ENCODE data around the gene SLC49A3.
"Not testable (repeated sequence)": the region's sequence is repeated elsewhere in the genome, so short reads cannot be mapped to it uniquely, and the experiment has no call there.

Gene SLC49A3

DNA sequence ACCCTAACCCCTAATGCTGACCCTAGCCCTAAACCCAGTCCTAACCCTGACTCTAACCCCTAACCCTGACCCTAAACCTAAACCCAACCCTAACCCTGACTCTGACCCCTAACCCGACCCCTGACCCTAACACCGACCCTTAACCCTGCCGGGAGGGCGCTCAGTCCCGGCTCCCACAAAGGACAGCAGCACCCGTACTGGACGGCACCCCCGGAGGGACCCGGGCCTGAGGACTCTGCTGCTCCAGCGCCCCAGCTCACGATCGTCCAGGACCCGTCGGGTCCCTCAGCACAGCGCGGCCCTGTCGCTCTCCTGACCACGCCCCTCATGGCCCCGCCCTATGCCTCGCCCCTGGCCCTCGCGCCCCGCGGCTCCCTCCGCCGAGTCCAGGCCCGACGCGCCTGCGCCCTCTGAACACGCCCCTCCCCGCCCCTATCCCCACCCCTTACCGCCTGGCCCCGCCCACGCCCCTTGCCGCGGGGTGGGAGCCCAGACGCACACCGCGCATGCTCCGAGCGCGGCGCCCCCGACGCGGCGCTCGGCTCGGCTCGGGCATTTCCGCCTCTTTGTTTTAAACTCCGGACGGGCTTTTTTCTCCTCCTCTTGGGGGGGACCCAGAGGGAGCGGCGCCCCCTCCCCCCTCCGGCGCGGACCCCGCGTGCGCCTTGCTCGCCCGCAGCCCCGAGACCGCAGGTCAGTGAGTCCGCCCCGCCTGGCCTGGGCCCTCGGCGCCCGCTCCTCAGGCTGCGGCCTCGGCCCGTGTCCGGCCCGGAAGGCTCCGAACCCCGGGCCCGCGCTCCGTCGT lies 16.5 kb upstream of the SLC49A3 start, which contains the start of gene PCGF3:
Gene PCGF3 (plus strand): TSS at position 555 of the 805 bp plus-strand sequence. CDS start 27,849 bp downstream, outside the sequence.
- in situ Hi-C loops (cut with HindIII; ENCODE audit: low pct_unique_long_range_greater_than_20kb, low sequenced_read_pairs), result no loop called here
- no peak for TF ChIP-seq JUND (IDR thresholded peaks at IDR 0.05; ENCODE audit: low read depth)
- DNase-seq (ENCODE audit: low read depth in 1 of 2, low spot score in 1 of 2), result peak; percentile 96 to 97

GRCh38 chr4:704971-705277 lies 16.0 kb upstream of the SLC49A3 start:
- in situ Hi-C loops (cut with HindIII; ENCODE audit: low pct_unique_long_range_greater_than_20kb, low sequenced_read_pairs), result no loop called here
- no peak for TF ChIP-seq JUND (IDR thresholded peaks at IDR 0.05; ENCODE audit: low read depth)
- DNase-seq (ENCODE audit: low read depth in 1 of 2, low spot score in 1 of 2), result no peak

- no peak for TF ChIP-seq JUND (IDR thresholded peaks at IDR 0.05; ENCODE audit: low read depth)
- no peak for DNase-seq (ENCODE audit: low read depth in 1 of 2, low spot score in 1 of 2)
Observed at GRCh38 chr4:704198-704891, 15.4 kb upstream of the SLC49A3 start.

GRCh38 chr4:703336-704197 lies 14.6 kb upstream of the SLC49A3 start:
- no peak for DNase-seq (ENCODE audit: low read depth in 1 of 2, low spot score in 1 of 2)
- in situ Hi-C loops (cut with HindIII; ENCODE audit: low pct_unique_long_range_greater_than_20kb, low sequenced_read_pairs), result no loop called here
- TF ChIP-seq JUND (IDR thresholded peaks at IDR 0.05; ENCODE audit: low read depth), result no peak

More at GRCh38 chr4:704198-704891, 15.4 kb upstream of the SLC49A3 start:
- in situ Hi-C loops (cut with HindIII; ENCODE audit: low pct_unique_long_range_greater_than_20kb, low sequenced_read_pairs), result no loop called here

DNA sequence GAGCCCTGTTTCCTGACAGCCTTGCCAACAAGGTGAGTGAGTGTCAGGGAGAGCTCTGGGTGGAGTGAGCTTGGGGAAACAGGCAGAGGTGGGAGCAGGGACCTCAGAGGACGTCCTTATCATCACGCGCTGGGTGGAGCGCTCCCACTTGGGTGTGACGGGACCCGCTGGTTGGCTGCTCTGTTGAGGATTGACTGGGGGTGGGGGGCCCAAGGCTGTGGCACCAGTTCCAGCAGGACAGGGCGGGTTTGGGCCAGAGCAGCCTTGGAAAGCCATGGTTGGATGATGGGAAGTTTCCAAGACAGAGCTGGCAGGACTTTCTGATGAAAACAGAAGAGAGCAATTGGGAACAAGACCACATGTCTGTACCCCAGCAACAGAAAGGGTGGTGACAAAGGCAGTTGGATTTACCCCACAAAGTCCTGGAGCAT lies 13.7 kb upstream of the SLC49A3 start:
- DNase-seq (ENCODE audit: low read depth in 1 of 2, low spot score in 1 of 2), result no peak
- in situ Hi-C loops (cut with HindIII; ENCODE audit: low pct_unique_long_range_greater_than_20kb, low sequenced_read_pairs), result no loop called here
- TF ChIP-seq JUND (IDR thresholded peaks at IDR 0.05; ENCODE audit: low read depth), result no peak

DNA sequence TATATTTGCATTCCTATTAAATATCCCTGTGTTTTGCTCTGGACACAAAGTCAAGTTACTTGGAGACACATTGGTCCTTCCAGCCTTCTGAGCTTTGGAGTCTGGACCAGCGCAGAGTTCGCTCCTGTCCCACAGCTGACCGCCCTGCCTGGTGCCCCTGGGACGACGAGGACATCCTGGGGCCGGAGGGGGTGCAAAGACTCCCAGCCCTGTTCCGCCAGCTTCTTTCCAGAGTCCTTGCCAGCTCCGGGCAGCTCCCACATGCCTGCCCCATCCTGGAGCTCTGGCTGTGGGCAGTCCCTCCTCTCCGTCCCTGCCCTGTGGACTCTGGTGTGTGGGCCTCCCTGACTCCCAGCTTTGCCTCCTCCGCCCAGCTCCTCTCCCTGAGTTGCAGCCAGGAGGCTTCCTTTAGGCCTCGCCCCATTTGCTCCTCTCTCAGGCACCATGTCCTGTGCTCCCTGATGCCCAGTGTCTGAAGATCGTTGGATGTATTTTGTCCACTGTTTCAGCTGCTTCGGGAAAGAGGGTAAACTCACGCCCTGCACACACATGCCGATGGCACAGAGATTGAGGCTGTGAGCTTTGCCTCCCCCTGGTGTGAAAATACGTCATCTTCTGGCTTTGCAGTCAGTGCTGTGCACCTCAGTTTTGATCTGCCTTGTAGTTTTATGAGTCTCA lies 11.8 kb upstream of the SLC49A3 start:
- in situ Hi-C loops (cut with HindIII; ENCODE audit: low pct_unique_long_range_greater_than_20kb, low sequenced_read_pairs), result no loop called here
- TF ChIP-seq JUND (IDR thresholded peaks at IDR 0.05; ENCODE audit: low read depth), result no peak
- DNase-seq (ENCODE audit: low read depth in 1 of 2, low spot score in 1 of 2), result peak in 1 of 2 experiments; percentile 62

- DNase-seq (ENCODE audit: low read depth in 1 of 2, low spot score in 1 of 2), result no peak
- no peak for TF ChIP-seq JUND (IDR thresholded peaks at IDR 0.05; ENCODE audit: low read depth)
- in situ Hi-C loops (cut with HindIII; ENCODE audit: low pct_unique_long_range_greater_than_20kb, low sequenced_read_pairs), result no loop called here
Observed at GRCh38 chr4:699816-700580, 11.0 kb upstream of the SLC49A3 start.

GRCh38 chr4:694341-694940 lies 5.5 kb upstream of the SLC49A3 start:
- in situ Hi-C loops (cut with HindIII; ENCODE audit: low pct_unique_long_range_greater_than_20kb, low sequenced_read_pairs), result not testable (repeated sequence)
- DNase-seq (ENCODE audit: low read depth in 1 of 2, low spot score in 1 of 2), result peak in 1 of 2 experiments; percentile 96

DNA sequence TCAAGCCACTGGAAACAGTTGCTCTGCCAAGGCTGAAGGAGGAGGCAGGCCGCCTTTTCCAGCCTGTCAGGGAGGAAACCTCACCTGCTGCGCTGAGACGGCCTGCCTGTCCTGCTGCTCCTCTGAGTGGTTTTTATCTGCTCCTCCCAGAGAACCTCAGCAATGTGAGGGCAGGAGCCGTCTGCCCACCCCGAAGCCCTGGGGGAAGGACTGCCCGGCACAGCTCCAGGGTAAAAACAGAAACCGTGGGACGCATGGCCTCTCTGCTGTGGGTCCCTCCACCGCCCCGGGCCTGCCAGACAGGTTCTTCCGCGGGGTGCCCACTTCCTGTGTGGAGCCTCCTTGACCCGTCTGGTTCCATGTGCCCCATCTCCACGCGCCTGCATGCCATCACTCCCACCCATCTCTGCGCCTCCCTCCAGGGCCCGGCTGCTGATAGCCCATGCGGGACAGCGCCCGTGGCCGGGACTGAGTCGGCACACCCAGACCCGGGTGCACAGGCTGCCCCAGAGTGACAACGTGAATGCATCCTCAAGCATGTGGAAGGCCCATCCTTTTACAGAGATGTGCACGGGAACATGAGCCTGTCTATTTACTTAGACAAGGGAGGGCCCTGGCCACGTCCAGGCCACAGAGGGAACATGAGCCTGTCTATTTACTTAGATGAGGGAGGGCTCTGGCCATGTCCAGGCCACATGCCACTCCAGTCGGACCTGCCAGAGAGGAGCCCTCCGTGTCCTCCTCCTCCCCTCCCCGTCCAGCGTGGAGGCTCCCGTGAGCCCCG lies 4.0 kb upstream of the SLC49A3 start:
- TF ChIP-seq JUND (IDR thresholded peaks at IDR 0.05; ENCODE audit: low read depth), result no peak
- in situ Hi-C loops (cut with HindIII; ENCODE audit: low pct_unique_long_range_greater_than_20kb, low sequenced_read_pairs), result no loop called here
- DNase-seq (ENCODE audit: low read depth in 1 of 2, low spot score in 1 of 2), result peak in 1 of 2 experiments; percentile 93

- no peak for DNase-seq (ENCODE audit: low read depth in 1 of 2, low spot score in 1 of 2)
- in situ Hi-C loops (cut with HindIII; ENCODE audit: low pct_unique_long_range_greater_than_20kb, low sequenced_read_pairs), result no loop called here
- TF ChIP-seq JUND (IDR thresholded peaks at IDR 0.05; ENCODE audit: low read depth), result no peak
Observed at GRCh38 chr4:689723-690122, 772 bp upstream of the SLC49A3 start.

All from T47D (cell line).